Spleen (tissue), 11 donors: Measurements from ENCODE around the gene TRMT61A. TPM values are rescaled to one million over a fixed set of nuclear protein-coding genes. Genes with fewer than 3 reads are reported as not detected.

Experiments
- DNase-seq: peaks from one replicate; pipeline ENCODE4 v3.0.0-alpha.2; 2020
- H3K27ac ChIP-seq, 8 donors: fragments of 200-600 bp; sonication (generic) in 7 of 8; 1 replicate in 4 of 8; 2 replicates in 4 of 8; pipeline versions ENCODE4 v1.5.0 to v1.8.0; 2016 to 2021; ENCODE audit warnings: inconsistent platforms in 4 of 8, mild to moderate bottlenecking in 4 of 8, moderate library complexity in 1 of 8
- H3K27me3 ChIP-seq, 7 donors: fragments of 200-600 bp; sonication (generic) in 6 of 7; replicated peaks in 1 of 7; 1 replicate in 4 of 7; 2 replicates in 3 of 7; pipeline versions ENCODE4 v1.5.0 to v1.8.0; 2016 to 2021; ENCODE audit warnings: inconsistent platforms in 3 of 7, mild to moderate bottlenecking in 1 of 7
- H3K36me3 ChIP-seq, 6 donors: fragments of 200-600 bp; sonication (generic) in 5 of 6; 1 replicate in 4 of 6; 2 replicates in 2 of 6; pipeline versions ENCODE4 v1.5.0 to v1.8.0; 2016 to 2021; ENCODE audit warnings: inconsistent platforms in 2 of 6
- H3K4me1 ChIP-seq, 6 donors: fragments of 200-600 bp; sonication (generic) in 5 of 6; 1 replicate in 3 of 6; 2 replicates in 3 of 6; pipeline versions ENCODE4 v1.5.0 to v1.8.0; 2016 to 2021; ENCODE audit warnings: inconsistent platforms in 3 of 6
- H3K4me3 ChIP-seq, 8 donors: fragments of 200-600 bp; sonication (generic) in 7 of 8; 1 replicate in 4 of 8; 2 replicates in 4 of 8; pipeline versions ENCODE4 v1.5.0 to v1.8.0; 2016 to 2021; ENCODE audit warnings: inconsistent platforms in 4 of 8, mild to moderate bottlenecking in 4 of 8, moderate library complexity in 2 of 8
- H3K9me3 ChIP-seq, 8 donors: fragments of 200-600 bp; sonication (generic) in 7 of 8; 1 replicate in 4 of 8; 2 replicates in 4 of 8; pipeline versions ENCODE4 v1.5.0 to v1.8.0; 2016 to 2021; ENCODE audit warnings: inconsistent platforms in 4 of 8
- POLR2A ChIP-seq, 3 donors: fragments of 450-650 bp; IDR thresholded peaks; one replicate each; pipeline ENCODE4 v1.5.1; 2017; ENCODE audit warnings: antibody characterized with exemption in 3 of 3, mild to moderate bottlenecking in 1 of 3
- POLR2AphosphoS5 ChIP-seq, 3 donors: sonication (generic); formaldehyde crosslinking; IDR thresholded peaks; one replicate each; pipeline ENCODE4 v1.5.1; 2017; ENCODE audit warnings: antibody characterized with exemption in 3 of 3
- WGBS, 5 donors: extraction: QIAGEN DNeasy Blood & Tissue Kit in 3 of 5; methylation state at CpG; one replicate each; pipeline versions ENCODE4 v1.1.5 to v1.1.7; 2013 to 2018; 5-methylcytosine and 5-hydroxymethylcytosine counted together
- intact Hi-C: fragments of 100-400 bp; cut with DNase I; formaldehyde crosslinking; loops from one replicate; pipeline ENCODE4 v1.15.0; 2023; ENCODE audit warnings: low total_unique reads
- polyA plus RNA-seq, 3 donors: library from polyadenylated mRNA; stranded (reverse); fragments of 200-250 nt; gene quantifications; one replicate each; pipeline ENCODE4 v1.2.1, GENCODE V29; 2013
- total RNA-seq, 7 donors: library from RNA; depleted of rRNA in 3 of 7; stranded (reverse); fragments of >200 nt in 3 of 7; fragmentation: NEBNext Ultra II Directional in 4 of 7; extraction: Animal tissue kit (Norgen Biotek cat#: 25700) in 4 of 7; gene quantifications; one replicate each; pipeline versions ENCODE4 v1.1.0 to v1.2.1, GENCODE V29; 2016 to 2021
- TF ChIP-seq, protein P1 (sequence below), 11 experiments: fragments of 200-600 bp in 7 of 11; fragments of 450-650 bp in 4 of 11; sonication (generic) in 4 of 11; IDR thresholded peaks in 8 of 11; conservative IDR thresholded peaks in 3 of 11; 1 replicate in 7 of 11; 2 replicates in 4 of 11; pipeline versions ENCODE4 v1.4.0 to v1.8.0; 2016 to 2021; ENCODE audit warnings: antibody characterized with exemption in 11 of 11, inconsistent platforms in 4 of 11, mild to moderate bottlenecking in 1 of 11
- donor health status: healthy with polysubstance abuse.
- donor health status: DM: no; HTN: no; CAD: no; lungs with moderate emphysema.
- donor health status: DM: no; HTN: no; CAD: no.
- donor health status: Bipolar disorder and iron deficiency.
- donor health status: healthy.
- donor health status: DM: no; HTN: no; CAD: no.
- donor health status: DM: yes; HTN: yes; CAD: no.

TRMT61A gene
- total and polyA plus RNA-seq, 10 donors, result 8.0 to 14.2 (median 9.5) TPM

- Histone ChIP-seq H3K36me3 (peaks cover 0 to 48% (median 11%) of the 10 kb centered on the region in 6 donors), H3K9me3 (no peaks in the 10 kb centered on the region), H3K4me3 (no peak overlapping the region), H3K27ac (peak overlapping the region in 4 of 8 donors; percentile 2 to 50 (median 25)), H3K27me3 (no peaks in the 10 kb centered on the region), H3K4me1 (peaks cover 9 to 79% (median 50%) of the 10 kb centered on the region in 6 donors)
- intact Hi-C loops, result no loop called here
- TF ChIP-seq POLR2A (IDR thresholded peaks at IDR 0.05), result no peak
- TF ChIP-seq, protein P1, sequence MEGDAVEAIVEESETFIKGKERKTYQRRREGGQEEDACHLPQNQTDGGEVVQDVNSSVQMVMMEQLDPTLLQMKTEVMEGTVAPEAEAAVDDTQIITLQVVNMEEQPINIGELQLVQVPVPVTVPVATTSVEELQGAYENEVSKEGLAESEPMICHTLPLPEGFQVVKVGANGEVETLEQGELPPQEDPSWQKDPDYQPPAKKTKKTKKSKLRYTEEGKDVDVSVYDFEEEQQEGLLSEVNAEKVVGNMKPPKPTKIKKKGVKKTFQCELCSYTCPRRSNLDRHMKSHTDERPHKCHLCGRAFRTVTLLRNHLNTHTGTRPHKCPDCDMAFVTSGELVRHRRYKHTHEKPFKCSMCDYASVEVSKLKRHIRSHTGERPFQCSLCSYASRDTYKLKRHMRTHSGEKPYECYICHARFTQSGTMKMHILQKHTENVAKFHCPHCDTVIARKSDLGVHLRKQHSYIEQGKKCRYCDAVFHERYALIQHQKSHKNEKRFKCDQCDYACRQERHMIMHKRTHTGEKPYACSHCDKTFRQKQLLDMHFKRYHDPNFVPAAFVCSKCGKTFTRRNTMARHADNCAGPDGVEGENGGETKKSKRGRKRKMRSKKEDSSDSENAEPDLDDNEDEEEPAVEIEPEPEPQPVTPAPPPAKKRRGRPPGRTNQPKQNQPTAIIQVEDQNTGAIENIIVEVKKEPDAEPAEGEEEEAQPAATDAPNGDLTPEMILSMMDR (IDR thresholded peaks at IDR 0.05 in 8 of 11, conservative IDR thresholded peaks at IDR 0.05 in 3 of 11), result no peak
- no peak for TF ChIP-seq POLR2AphosphoS5 (IDR thresholded peaks at IDR 0.05)
- DNase-seq, result no peak
- WGBS, 5 donors, result 72 to 79% (median 75%) methylated on average over 4 to 8 of the region's 8 CpGs
Observed at GRCh38 chr14:103568952-103569351, 40.0 kb downstream of the TRMT61A start.

- Histone ChIP-seq H3K27me3 (no peaks in the 10 kb centered on the region), H3K4me3 (no peak overlapping the region), H3K27ac (peak overlapping the region in 2 of 8 donors; percentile 30 to 50), H3K36me3 (peaks cover 0 to 52% (median 15%) of the 10 kb centered on the region in 6 donors), H3K4me1 (peaks cover 5 to 79% (median 50%) of the 10 kb centered on the region in 6 donors), H3K9me3 (no peaks in the 10 kb centered on the region)
- WGBS, 5 donors, result 63 to 84% (median 72%) methylated on average over 11 of the region's 11 CpGs
- intact Hi-C loops, result no loop called here
- DNase-seq, result no peak
- no peak for TF ChIP-seq POLR2AphosphoS5 (IDR thresholded peaks at IDR 0.05)
- no peak for TF ChIP-seq POLR2A (IDR thresholded peaks at IDR 0.05)
- TF ChIP-seq, protein P1 (IDR thresholded peaks at IDR 0.05 in 8 of 11, conservative IDR thresholded peaks at IDR 0.05 in 3 of 11), result no peak
Observed at GRCh38 chr14:103569408-103569807, 40.4 kb downstream of the TRMT61A start.

GRCh38 chr14:103574104-103574503 lies 45.1 kb downstream of the TRMT61A start:
- Histone ChIP-seq H3K27me3 (no peaks in the 10 kb centered on the region), H3K4me1 (peaks cover 8 to 79% (median 48%) of the 10 kb centered on the region in 6 donors), H3K27ac (peak overlapping the region in 5 of 8 donors; percentile 12 to 49 (median 23)), H3K4me3 (no peak overlapping the region), H3K36me3 (peaks cover 0 to 76% (median 34%) of the 10 kb centered on the region in 6 donors), H3K9me3 (no peaks in the 10 kb centered on the region)
- intact Hi-C loops, result loop anchor here (10.0 kb wide), 3 partner anchors 51 to 341 kb away; partner anchors contain the start of gene KLC1
- DNase-seq, result no peak
- 56 to 81% (median 76%) methylated on average over 6 of the region's 6 CpGs for WGBS, 5 donors
- TF ChIP-seq POLR2AphosphoS5 (IDR thresholded peaks at IDR 0.05), result peak in 2 of 3 donors; percentile 8 to 22
- TF ChIP-seq, protein P1 (IDR thresholded peaks at IDR 0.05 in 8 of 11, conservative IDR thresholded peaks at IDR 0.05 in 3 of 11), result no peak
- TF ChIP-seq POLR2A (IDR thresholded peaks at IDR 0.05), result no peak

DNA sequence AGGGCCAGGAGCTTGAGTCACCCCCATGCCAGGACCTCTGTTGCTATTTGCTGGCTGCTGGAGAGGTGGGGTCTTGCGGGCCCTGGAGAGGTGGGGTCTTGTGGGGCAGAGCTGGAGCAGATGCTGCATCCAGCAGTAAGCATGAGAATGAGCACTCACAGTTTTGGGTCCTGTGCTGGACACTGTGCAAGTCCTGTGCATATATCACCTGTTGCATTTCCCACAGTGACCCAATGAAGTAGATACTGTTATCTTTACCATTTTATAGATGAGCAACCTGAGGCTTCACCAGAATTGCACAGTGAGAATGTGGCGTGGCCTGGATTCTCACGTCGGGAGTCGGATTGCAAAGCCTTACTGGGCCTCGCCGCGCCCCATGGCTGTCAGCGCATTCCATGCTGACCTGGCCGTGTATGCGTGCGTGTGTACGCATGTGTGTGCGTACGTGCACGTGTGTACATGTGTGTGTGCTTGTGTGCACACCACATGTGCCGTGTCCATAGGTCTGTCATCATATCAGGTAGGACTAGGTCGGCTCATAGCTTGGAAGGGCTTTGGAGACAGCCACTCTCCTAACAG lies 45.8 kb downstream of the TRMT61A start:
- peaks cover 0 to 83% (median 38%) of the 10 kb centered on the region in 6 donors for H3K36me3 ChIP-seq
- H3K27me3 ChIP-seq, result no peaks in the 10 kb centered on the region
- no peak overlapping the region for H3K4me3 ChIP-seq
- no peak for DNase-seq
- no peaks in the 10 kb centered on the region for H3K9me3 ChIP-seq
- H3K27ac ChIP-seq, result peak overlapping the region in 3 of 8 donors; percentile 30 to 84 (median 72)
- intact Hi-C loops, result loop anchor here (10.0 kb wide), 3 partner anchors 50 to 340 kb away; partner anchors contain the start of gene KLC1
- TF ChIP-seq POLR2AphosphoS5 (IDR thresholded peaks at IDR 0.05), result peak in 2 of 3 donors; percentile 31 to 38
- TF ChIP-seq, protein P1 (IDR thresholded peaks at IDR 0.05 in 8 of 11, conservative IDR thresholded peaks at IDR 0.05 in 3 of 11), result no peak
- WGBS, 5 donors, result 87 to 96% (median 94%) methylated on average over 7 to 18 of the region's 18 CpGs
- H3K4me1 ChIP-seq, result peaks cover 6 to 72% (median 46%) of the 10 kb centered on the region in 6 donors
